Neuronal stem cell (in vitro differentiated cells): ENCODE data around the gene TCF7L2.

ENCODE experiments used
- DNase-seq: peaks from one replicate; pipeline ENCODE4 v3.0.0-alpha.2; 2013; ENCODE audit warnings: low spot score
- H2AFZ ChIP-seq: one replicate; pipeline ENCODE4 v1.6.1; 2013; ENCODE audit warnings: mild to moderate bottlenecking, low read length, inconsistent platforms
- H2AK5ac ChIP-seq: 2 replicates; pipeline ENCODE4 v1.6.1; 2013; ENCODE audit warnings: low read depth, mild to moderate bottlenecking, inconsistent platforms, low read length, moderate library complexity, mixed read lengths
- H2BK120ac ChIP-seq: 2 replicates; pipeline ENCODE4 v1.6.1; 2013; ENCODE audit warnings: low read depth, mild to moderate bottlenecking, inconsistent platforms, low read length, moderate library complexity, mixed read lengths
- H2BK12ac ChIP-seq: one replicate; pipeline ENCODE4 v1.6.1; 2013; ENCODE audit warnings: low read length, inconsistent platforms
- H2BK15ac ChIP-seq: 2 replicates; pipeline ENCODE4 v1.6.1; 2013; ENCODE audit warnings: mild to moderate bottlenecking, low read length, inconsistent platforms, mixed read lengths
- H2BK5ac ChIP-seq: one replicate; pipeline ENCODE4 v1.6.1; 2013; ENCODE audit warnings: inconsistent platforms, mild to moderate bottlenecking, low read length, moderate library complexity
- H3K14ac ChIP-seq: one replicate; pipeline ENCODE4 v1.6.1; 2013; ENCODE audit warnings: low read length, inconsistent platforms
- H3K18ac ChIP-seq: 2 replicates; pipeline ENCODE4 v1.6.1; 2013; ENCODE audit warnings: low read length, inconsistent platforms
- H3K23ac ChIP-seq: 2 replicates; pipeline ENCODE4 v1.6.1; 2013; ENCODE audit warnings: low read depth, mild to moderate bottlenecking, mixed read lengths, low read length, inconsistent platforms; ENCODE audit not compliant: poor library complexity
- H3K27ac ChIP-seq: replicated peaks from 3 replicates; pipeline ENCODE4 v1.5.1; 2013; ENCODE audit warnings: low read length, inconsistent platforms
- H3K27me3 ChIP-seq, 3 experiments: 2 replicates each; pipeline ENCODE4 v1.6.1; 2013; ENCODE audit warnings: low read length in 3 of 3, mild to moderate bottlenecking in 2 of 3, inconsistent platforms in 1 of 3, low read depth in 1 of 3, mixed read lengths in 1 of 3, moderate library complexity in 1 of 3; ENCODE audit not compliant: control insufficient read depth in 3 of 3, insufficient read depth in 3 of 3
- H3K36me3 ChIP-seq, 2 donors: replicated peaks in 1 of 2; 2 replicates each; pipeline ENCODE4 v1.6.1; 2013; ENCODE audit warnings: low read length in 2 of 2; ENCODE audit not compliant: control insufficient read depth in 2 of 2, insufficient read depth in 2 of 2
- H3K4ac ChIP-seq: 2 replicates; pipeline ENCODE4 v1.6.1; 2013; ENCODE audit warnings: inconsistent platforms, mild to moderate bottlenecking, low read length, moderate library complexity
- H3K4me1 ChIP-seq, 2 donors: 1 replicate in 1 of 2; 2 replicates in 1 of 2; pipeline ENCODE4 v1.6.1; 2013; ENCODE audit warnings: low read length in 2 of 2, low read depth in 1 of 2; ENCODE audit not compliant: control insufficient read depth in 2 of 2, insufficient read depth in 1 of 2
- H3K4me2 ChIP-seq: one replicate; pipeline ENCODE4 v1.6.1; 2013; ENCODE audit warnings: mild to moderate bottlenecking, low read length, inconsistent platforms; ENCODE audit not compliant: insufficient read depth, poor library complexity, severe bottlenecking
- H3K4me3 ChIP-seq, 2 donors: 2 replicates each; pipeline ENCODE4 v1.5.1; 2013; ENCODE audit warnings: low read length in 2 of 2, mild to moderate bottlenecking in 2 of 2, inconsistent platforms in 1 of 2, moderate library complexity in 1 of 2
- H3K79me1 ChIP-seq: one replicate; pipeline ENCODE4 v1.6.1; 2013; ENCODE audit warnings: low read depth, mild to moderate bottlenecking, inconsistent platforms, low read length, moderate library complexity
- H3K9ac ChIP-seq: one replicate; pipeline ENCODE4 v1.6.1; 2013; ENCODE audit warnings: mild to moderate bottlenecking, low read depth, low read length, inconsistent platforms; ENCODE audit not compliant: poor library complexity
- H3K9me3 ChIP-seq, 2 donors: replicated peaks in 1 of 2; 2 replicates each; pipeline versions ENCODE3 to v1.6.1; 2013; ENCODE audit warnings: low read length in 2 of 2, mild to moderate bottlenecking in 2 of 2, inconsistent platforms in 1 of 2, low read depth in 1 of 2, mixed read lengths in 1 of 2, moderate library complexity in 1 of 2; ENCODE audit not compliant: control insufficient read depth in 2 of 2, insufficient read depth in 1 of 2
- H4K8ac ChIP-seq: one replicate; pipeline ENCODE4 v1.6.1; 2013; ENCODE audit warnings: low read depth, mild to moderate bottlenecking, inconsistent platforms, low read length, moderate library complexity
- H4K91ac ChIP-seq: one replicate; pipeline ENCODE4 v1.6.1; 2013; ENCODE audit warnings: low read length, low read depth, mild to moderate bottlenecking, inconsistent platforms; ENCODE audit not compliant: poor library complexity
- WGBS, 2 donors: extraction: QIAGEN DNeasy Blood & Tissue Kit; methylation state at CpG; one replicate each; pipeline ENCODE4 v1.1.7; 2013; ENCODE audit warnings: missing lambda C conversion rate in 2 of 2, mixed read lengths in 1 of 2; ENCODE audit not compliant: insufficient read length in 2 of 2, insufficient replicate concordance in 1 of 2; ENCODE audit errors: extremely low coverage in 2 of 2; 5-methylcytosine and 5-hydroxymethylcytosine counted together

Gene TCF7L2

GRCh38 chr10:113137941-113138685 is 188.1 kb downstream of the TCF7L2 start:
- no peak for DNase-seq
- H3K27me3 ChIP-seq, result no peaks in the 10 kb centered on the region
- no peak overlapping the region for H2BK15ac ChIP-seq
- no peak overlapping the region for H3K18ac ChIP-seq
- H3K79me1 ChIP-seq, result peaks cover 5% of the 10 kb centered on the region
- no peak overlapping the region for H3K27ac ChIP-seq
- no peak overlapping the region for H4K91ac ChIP-seq
- no peak overlapping the region for H2BK5ac ChIP-seq
- no peak overlapping the region for H2AFZ ChIP-seq
- H3K4me2 ChIP-seq, result no peak overlapping the region
- no peak overlapping the region for H3K9ac ChIP-seq
- no peak overlapping the region for H3K4ac ChIP-seq
- H2BK12ac ChIP-seq, result no peak overlapping the region
- H3K9me3 ChIP-seq, result no peaks in the 10 kb centered on the region
- no peak overlapping the region for H3K14ac ChIP-seq
- no peak overlapping the region for H3K23ac ChIP-seq
- H3K4me1 ChIP-seq, result peaks cover 28 to 39% of the 10 kb centered on the region in 2 donors
- whole genome bisulfite sequencing, 2 donors, result no CpG with 5 or more reads among the region's 3 CpGs
- H4K8ac ChIP-seq, result no peak overlapping the region
- no peak overlapping the region for H3K4me3 ChIP-seq
- no peak overlapping the region for H2BK120ac ChIP-seq
- peaks cover 5 to 23% of the 10 kb centered on the region in 2 donors for H3K36me3 ChIP-seq
- no peak overlapping the region for H2AK5ac ChIP-seq

GRCh38 chr10:113138937-113139585 is 189.0 kb downstream of the TCF7L2 start:
- Histone ChIP-seq H3K23ac (no peak overlapping the region), H3K27ac (no peak overlapping the region), H2BK12ac (no peak overlapping the region), H2BK5ac (no peak overlapping the region), H3K18ac (no peak overlapping the region), H3K4ac (no peak overlapping the region), H3K9me3 (no peaks in the 10 kb centered on the region), H4K91ac (no peak overlapping the region), H2BK120ac (no peak overlapping the region), H3K36me3 (peaks cover 10 to 32% of the 10 kb centered on the region in 2 donors), H3K4me2 (no peak overlapping the region), H3K4me3 (no peak overlapping the region), H3K14ac (no peak overlapping the region), H3K79me1 (peaks cover 5% of the 10 kb centered on the region), H2AFZ (no peak overlapping the region), H4K8ac (no peak overlapping the region), H3K27me3 (no peaks in the 10 kb centered on the region), H2AK5ac (no peak overlapping the region), H3K4me1 (peaks cover 19 to 29% of the 10 kb centered on the region in 2 donors), H2BK15ac (no peak overlapping the region), H3K9ac (no peak overlapping the region)
- no CpG with 5 or more reads among the region's 4 CpGs for WGBS, 2 donors
- no peak for DNase-seq

- Histone ChIP-seq H2BK15ac (no peak overlapping the region), H3K23ac (no peak overlapping the region), H3K79me1 (peaks cover 5% of the 10 kb centered on the region), H3K4me2 (no peak overlapping the region), H3K14ac (no peak overlapping the region), H2AK5ac (no peak overlapping the region), H2BK5ac (no peak overlapping the region), H4K8ac (no peak overlapping the region), H3K27ac (no peak overlapping the region), H3K9me3 (no peaks in the 10 kb centered on the region), H2BK12ac (no peak overlapping the region), H3K4me3 (no peak overlapping the region), H3K36me3 (peaks cover 12 to 39% of the 10 kb centered on the region in 2 donors), H4K91ac (no peak overlapping the region), H3K4me1 (peaks cover 13 to 23% of the 10 kb centered on the region in 2 donors), H2AFZ (no peak overlapping the region), H3K27me3 (no peaks in the 10 kb centered on the region), H3K18ac (no peak overlapping the region), H3K9ac (no peak overlapping the region), H2BK120ac (no peak overlapping the region), H3K4ac (no peak overlapping the region)
- no peak for DNase-seq
- WGBS, 2 donors, result no CpG with 5 or more reads among the region's 2 CpGs
These were observed 189.7 kb downstream of the TCF7L2 start for GRCh38 chr10:113139699-113140098.
